Neuronal stem cell (in vitro differentiated cells): ENCODE measurements around the gene E4F1.
"Not testable (repeated sequence)": the region's sequence is repeated elsewhere in the genome, so short reads cannot be mapped to it uniquely, and the experiment has no call there.

Experiments
- DNase-seq: peaks from one replicate; pipeline ENCODE4 v3.0.0-alpha.2; 2013; ENCODE audit warnings: low spot score
- H2AFZ ChIP-seq: one replicate; pipeline ENCODE4 v1.6.1; 2013; ENCODE audit warnings: mild to moderate bottlenecking, low read length, inconsistent platforms
- H2AK5ac ChIP-seq: 2 replicates; pipeline ENCODE4 v1.6.1; 2013; ENCODE audit warnings: low read depth, mild to moderate bottlenecking, inconsistent platforms, low read length, moderate library complexity, mixed read lengths
- H2BK120ac ChIP-seq: 2 replicates; pipeline ENCODE4 v1.6.1; 2013; ENCODE audit warnings: low read depth, mild to moderate bottlenecking, inconsistent platforms, low read length, moderate library complexity, mixed read lengths
- H2BK12ac ChIP-seq: one replicate; pipeline ENCODE4 v1.6.1; 2013; ENCODE audit warnings: low read length, inconsistent platforms
- H2BK15ac ChIP-seq: 2 replicates; pipeline ENCODE4 v1.6.1; 2013; ENCODE audit warnings: mild to moderate bottlenecking, low read length, inconsistent platforms, mixed read lengths
- H2BK5ac ChIP-seq: one replicate; pipeline ENCODE4 v1.6.1; 2013; ENCODE audit warnings: inconsistent platforms, mild to moderate bottlenecking, low read length, moderate library complexity
- H3K14ac ChIP-seq: one replicate; pipeline ENCODE4 v1.6.1; 2013; ENCODE audit warnings: low read length, inconsistent platforms
- H3K18ac ChIP-seq: 2 replicates; pipeline ENCODE4 v1.6.1; 2013; ENCODE audit warnings: low read length, inconsistent platforms
- H3K23ac ChIP-seq: 2 replicates; pipeline ENCODE4 v1.6.1; 2013; ENCODE audit warnings: low read depth, mild to moderate bottlenecking, mixed read lengths, low read length, inconsistent platforms; ENCODE audit not compliant: poor library complexity
- H3K27ac ChIP-seq: replicated peaks from 3 replicates; pipeline ENCODE4 v1.5.1; 2013; ENCODE audit warnings: low read length, inconsistent platforms
- H3K27me3 ChIP-seq, 3 experiments: 2 replicates each; pipeline ENCODE4 v1.6.1; 2013; ENCODE audit warnings: low read length in 3 of 3, mild to moderate bottlenecking in 2 of 3, inconsistent platforms in 1 of 3, low read depth in 1 of 3, mixed read lengths in 1 of 3, moderate library complexity in 1 of 3; ENCODE audit not compliant: control insufficient read depth in 3 of 3, insufficient read depth in 3 of 3
- H3K36me3 ChIP-seq, 2 donors: replicated peaks in 1 of 2; 2 replicates each; pipeline ENCODE4 v1.6.1; 2013; ENCODE audit warnings: low read length in 2 of 2; ENCODE audit not compliant: control insufficient read depth in 2 of 2, insufficient read depth in 2 of 2
- H3K4ac ChIP-seq: 2 replicates; pipeline ENCODE4 v1.6.1; 2013; ENCODE audit warnings: inconsistent platforms, mild to moderate bottlenecking, low read length, moderate library complexity
- H3K4me1 ChIP-seq, 2 donors: 1 replicate in 1 of 2; 2 replicates in 1 of 2; pipeline ENCODE4 v1.6.1; 2013; ENCODE audit warnings: low read length in 2 of 2, low read depth in 1 of 2; ENCODE audit not compliant: control insufficient read depth in 2 of 2, insufficient read depth in 1 of 2
- H3K4me2 ChIP-seq: one replicate; pipeline ENCODE4 v1.6.1; 2013; ENCODE audit warnings: mild to moderate bottlenecking, low read length, inconsistent platforms; ENCODE audit not compliant: insufficient read depth, poor library complexity, severe bottlenecking
- H3K4me3 ChIP-seq, 2 donors: 2 replicates each; pipeline ENCODE4 v1.5.1; 2013; ENCODE audit warnings: low read length in 2 of 2, mild to moderate bottlenecking in 2 of 2, inconsistent platforms in 1 of 2, moderate library complexity in 1 of 2
- H3K79me1 ChIP-seq: one replicate; pipeline ENCODE4 v1.6.1; 2013; ENCODE audit warnings: low read depth, mild to moderate bottlenecking, inconsistent platforms, low read length, moderate library complexity
- H3K9ac ChIP-seq: one replicate; pipeline ENCODE4 v1.6.1; 2013; ENCODE audit warnings: mild to moderate bottlenecking, low read depth, low read length, inconsistent platforms; ENCODE audit not compliant: poor library complexity
- H3K9me3 ChIP-seq, 2 donors: replicated peaks in 1 of 2; 2 replicates each; pipeline versions ENCODE3 to v1.6.1; 2013; ENCODE audit warnings: low read length in 2 of 2, mild to moderate bottlenecking in 2 of 2, inconsistent platforms in 1 of 2, low read depth in 1 of 2, mixed read lengths in 1 of 2, moderate library complexity in 1 of 2; ENCODE audit not compliant: control insufficient read depth in 2 of 2, insufficient read depth in 1 of 2
- H4K8ac ChIP-seq: one replicate; pipeline ENCODE4 v1.6.1; 2013; ENCODE audit warnings: low read depth, mild to moderate bottlenecking, inconsistent platforms, low read length, moderate library complexity
- H4K91ac ChIP-seq: one replicate; pipeline ENCODE4 v1.6.1; 2013; ENCODE audit warnings: low read length, low read depth, mild to moderate bottlenecking, inconsistent platforms; ENCODE audit not compliant: poor library complexity
- WGBS, 2 donors: extraction: QIAGEN DNeasy Blood & Tissue Kit; methylation state at CpG; one replicate each; pipeline ENCODE4 v1.1.7; 2013; ENCODE audit warnings: missing lambda C conversion rate in 2 of 2, mixed read lengths in 1 of 2; ENCODE audit not compliant: insufficient read length in 2 of 2, insufficient replicate concordance in 1 of 2; ENCODE audit errors: extremely low coverage in 2 of 2; 5-methylcytosine and 5-hydroxymethylcytosine counted together

E4F1 gene

GRCh38 chr16:2240331-2240730 is 16.9 kb downstream of the E4F1 start:
- H4K8ac ChIP-seq, H3K9me3 ChIP-seq, H3K79me1 ChIP-seq, H2BK15ac ChIP-seq, H2BK5ac ChIP-seq, H2BK12ac ChIP-seq, H2AK5ac ChIP-seq, H2BK120ac ChIP-seq, H3K23ac ChIP-seq, H3K14ac ChIP-seq, H3K4me3 ChIP-seq, H3K27ac ChIP-seq, DNase-seq, H2AFZ ChIP-seq, H3K4me2 ChIP-seq, H3K9ac ChIP-seq, H3K4ac ChIP-seq, H3K18ac ChIP-seq, H4K91ac ChIP-seq: not testable (repeated sequence)
- WGBS, 2 donors, result no CpG with 5 or more reads among the region's 9 CpGs
- Histone ChIP-seq H3K4me1 (peaks cover 0 to 16% of the 10 kb centered on the region in 2 donors), H3K27me3 (peaks cover 0 to 22% (median 7%) of the 10 kb centered on the region in 3 experiments), H3K36me3 (peaks cover 33 to 73% of the 10 kb centered on the region in 2 donors)

- no peak overlapping the region for H2BK15ac ChIP-seq
- H3K36me3 ChIP-seq, result peaks cover 42 to 82% of the 10 kb centered on the region in 2 donors
- no peak overlapping the region for H2BK5ac ChIP-seq
- no CpG with 5 or more reads among the region's 11 CpGs for WGBS, 2 donors
- no peak overlapping the region for H2BK12ac ChIP-seq
- H3K9ac ChIP-seq, result no peak overlapping the region
- peaks cover 0 to 4% (median under 1%) of the 10 kb centered on the region in 3 experiments for H3K27me3 ChIP-seq
- H3K27ac ChIP-seq, result no peak overlapping the region
- H3K4me1 ChIP-seq, result peaks cover 0 to 6% of the 10 kb centered on the region in 2 donors
- no peak for DNase-seq
- H3K4me3 ChIP-seq, result no peak overlapping the region
- H2AK5ac ChIP-seq, result no peak overlapping the region
- no peak overlapping the region for H2AFZ ChIP-seq
- no peak overlapping the region for H4K8ac ChIP-seq
- H3K4me2 ChIP-seq, result no peak overlapping the region
- no peak overlapping the region for H2BK120ac ChIP-seq
- no peak overlapping the region for H3K23ac ChIP-seq
- no peak overlapping the region for H3K4ac ChIP-seq
- peaks cover 5% of the 10 kb centered on the region for H3K79me1 ChIP-seq
- H3K9me3 ChIP-seq, result no peaks in the 10 kb centered on the region
- no peak overlapping the region for H3K14ac ChIP-seq
- H3K18ac ChIP-seq, result no peak overlapping the region
- H4K91ac ChIP-seq, result no peak overlapping the region
These were observed 19.2 kb downstream of the E4F1 start for GRCh38 chr16:2242598-2242997.

DNA sequence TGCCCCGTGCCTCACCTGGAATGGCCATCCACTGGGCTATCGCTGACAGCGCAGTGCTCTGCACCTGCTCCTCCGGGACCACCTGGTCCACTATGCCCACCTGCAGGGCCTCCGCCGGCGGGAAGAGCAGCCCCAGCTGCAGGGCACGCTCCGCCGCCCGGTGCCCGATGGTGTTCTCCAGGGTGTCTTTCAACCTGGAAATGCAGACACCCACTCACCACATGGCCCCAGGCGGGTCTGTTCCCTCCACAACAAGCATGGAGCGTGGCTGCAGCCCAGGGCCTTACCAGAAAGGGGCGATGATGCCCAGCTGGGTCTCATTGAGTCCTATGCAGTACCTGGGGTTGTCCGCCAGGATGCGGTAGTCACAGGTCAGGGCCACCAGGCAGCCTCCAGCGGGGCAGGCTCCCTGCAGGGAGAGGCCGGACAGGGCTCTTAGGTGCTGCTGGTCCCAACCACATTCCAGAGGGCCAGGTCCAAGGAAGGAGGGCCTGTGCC is 19.7 kb downstream of the E4F1 start:
- no peak overlapping the region for H2BK5ac ChIP-seq
- no peak overlapping the region for H2BK120ac ChIP-seq
- no peak overlapping the region for H3K23ac ChIP-seq
- DNase-seq, result no peak
- peaks cover 4% of the 10 kb centered on the region for H3K79me1 ChIP-seq
- H3K4me3 ChIP-seq, result no peak overlapping the region
- H3K18ac ChIP-seq, result no peak overlapping the region
- H3K4me1 ChIP-seq, result peaks cover 0 to 3% of the 10 kb centered on the region in 2 donors
- H2AK5ac ChIP-seq, result no peak overlapping the region
- no peak overlapping the region for H4K8ac ChIP-seq
- H3K27me3 ChIP-seq, result no peaks in the 10 kb centered on the region
- no peak overlapping the region for H3K27ac ChIP-seq
- no CpG with 5 or more reads among the region's 19 CpGs for WGBS, 2 donors
- no peak overlapping the region for H4K91ac ChIP-seq
- no peak overlapping the region for H3K4me2 ChIP-seq
- H3K36me3 ChIP-seq, result peaks cover 42 to 82% of the 10 kb centered on the region in 2 donors
- no peaks in the 10 kb centered on the region for H3K9me3 ChIP-seq
- H3K14ac ChIP-seq, result no peak overlapping the region
- no peak overlapping the region for H2AFZ ChIP-seq
- no peak overlapping the region for H3K9ac ChIP-seq
- H3K4ac ChIP-seq, result no peak overlapping the region
- H2BK15ac ChIP-seq, result no peak overlapping the region
- no peak overlapping the region for H2BK12ac ChIP-seq

DNA sequence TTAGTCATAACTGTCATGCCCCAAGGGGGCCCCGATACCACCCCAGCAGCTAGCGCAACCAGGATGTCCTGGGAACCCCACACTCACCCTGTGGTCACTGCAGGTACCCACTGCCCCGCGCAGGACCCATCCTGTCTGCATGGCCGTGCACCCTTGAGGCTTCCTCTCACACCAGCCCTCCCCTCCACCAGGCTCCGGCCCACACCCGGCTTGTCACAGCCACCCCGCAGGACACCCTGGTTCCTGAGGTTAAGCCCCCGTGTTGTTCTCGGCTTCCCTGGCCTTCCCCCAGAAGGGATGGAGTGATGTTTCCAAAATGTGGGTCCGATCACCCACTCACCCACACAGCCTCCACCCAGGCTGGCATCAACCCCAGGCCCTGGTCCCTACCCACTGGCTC is 20.4 kb downstream of the E4F1 start:
- Histone ChIP-seq H3K9ac (no peak overlapping the region), H3K4ac (no peak overlapping the region), H2BK5ac (no peak overlapping the region), H3K4me3 (no peak overlapping the region), H3K4me2 (no peak overlapping the region), H2BK120ac (no peak overlapping the region), H3K36me3 (peaks cover 45 to 83% of the 10 kb centered on the region in 2 donors), H2AFZ (no peak overlapping the region), H3K9me3 (no peaks in the 10 kb centered on the region), H2BK15ac (no peak overlapping the region), H4K8ac (no peak overlapping the region), H3K14ac (no peak overlapping the region), H3K79me1 (peaks cover 4% of the 10 kb centered on the region), H3K4me1 (no peaks in the 10 kb centered on the region), H4K91ac (no peak overlapping the region), H3K18ac (no peak overlapping the region), H2BK12ac (no peak overlapping the region), H2AK5ac (no peak overlapping the region), H3K27ac (no peak overlapping the region), H3K27me3 (no peaks in the 10 kb centered on the region), H3K23ac (no peak overlapping the region)
- no CpG with 5 or more reads among the region's 11 CpGs for WGBS, 2 donors
- no peak for DNase-seq
